Measurements from ENCODE around the gene STIP1. TPM values are rescaled to one million over a fixed set of nuclear protein-coding genes. Genes with fewer than 3 reads are reported as not detected.

STIP1 gene
- total RNA-seq, 1 experiment from 2014 or later: 338 TPM

DNA sequence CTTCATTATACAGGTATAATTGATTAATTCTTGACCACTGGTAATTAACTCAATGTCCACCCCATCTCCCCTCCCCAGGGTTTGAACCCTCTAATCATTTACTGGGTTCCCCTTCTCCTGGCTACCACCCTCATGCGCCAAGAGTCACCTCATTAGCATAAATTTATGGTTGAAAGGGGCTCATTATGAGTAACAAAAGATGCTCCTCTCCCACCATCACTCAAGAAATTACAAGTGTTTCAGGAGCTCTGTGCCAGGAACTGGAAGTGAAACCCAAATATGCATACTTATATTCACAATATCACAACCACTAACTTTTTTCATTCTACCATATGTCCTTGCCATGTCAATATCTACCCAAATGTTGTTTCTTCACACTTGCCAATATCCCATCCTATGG is 7.8 kb upstream of the STIP1 start:
- no peak overlapping the region for H2BK12ac ChIP-seq (ENCODE audit: insufficient read length, low read depth, low read length)
- no peaks in the 10 kb centered on the region for H3K79me1 ChIP-seq (ENCODE audit: insufficient read depth, low read depth, low read length, poor library complexity, severe bottlenecking)
- H3K9ac ChIP-seq (ENCODE audit: extremely low read depth, insufficient read length, low read length): no peak overlapping the region
- H4K8ac ChIP-seq (replicated peaks; ENCODE audit: insufficient read length, low read depth, low read length): no peak overlapping the region
- peaks cover 5% of the 10 kb centered on the region for H3K9me3 ChIP-seq (ENCODE audit: control insufficient read depth, low read depth, low read length)
- H3K4ac ChIP-seq (ENCODE audit: low read depth, low read length): no peak overlapping the region
- Mint-ChIP-seq H3K36me3 (ENCODE audit: insufficient read depth in 1 of 3, low read depth in 3 of 3) (peaks cover 26 to 33% (median 30%) of the 10 kb centered on the region in 3 experiments; a peak in 6 of 7 replicates), H3K4me3 (no peak overlapping the region), H3K4me1 (peaks cover 15 to 19% of the 10 kb centered on the region in 2 experiments), H3K9me3 (peaks cover 10 to 13% of the 10 kb centered on the region in 2 experiments), H3K27me3 (ENCODE audit: low read depth) (peaks cover 10% of the 10 kb centered on the region), H3K27ac (no peak overlapping the region)
- peaks cover 3% of the 10 kb centered on the region for H4K20me1 ChIP-seq (ENCODE audit: control insufficient read depth, insufficient read depth, insufficient read length)
- WGBS (ENCODE audit: extremely low coverage, insufficient read length, low lambda C conversion rate): no CpG with 5 or more reads among the region's 1 CpG
- no peak overlapping the region for H3K56ac ChIP-seq (ENCODE audit: insufficient read length, low read depth, low read length)
- H2AFZ ChIP-seq (ENCODE audit: low read length): no peak overlapping the region
- no peak for DNase-seq
- H3K27ac ChIP-seq (ENCODE audit: insufficient read length, low read depth, low read length): no peak overlapping the region
- no peak overlapping the region for H3T11ph ChIP-seq (ENCODE audit: low read length)
- H3K18ac ChIP-seq (ENCODE audit: insufficient read length, low read depth, low read length): no peak overlapping the region
- H3K23me2 ChIP-seq (ENCODE audit: insufficient read length, low read depth, low read length, poor library complexity, severe bottlenecking): no peaks in the 10 kb centered on the region
- peaks cover 4% of the 10 kb centered on the region; the same call in 1 of the 2 replicates for H3K4me1 ChIP-seq (ENCODE audit: insufficient read depth, low read length)
- no peaks in the 10 kb centered on the region for H3K79me2 ChIP-seq (ENCODE audit: insufficient read depth, low read length)
- H2BK15ac ChIP-seq (ENCODE audit: low read depth, low read length): no peak overlapping the region
- no peak overlapping the region for H3K14ac ChIP-seq (ENCODE audit: insufficient read depth, low read length)
- no peak overlapping the region for H3K4me2 ChIP-seq (ENCODE audit: insufficient read depth, insufficient read length, low read length)
- no peak overlapping the region for H4K5ac ChIP-seq (ENCODE audit: insufficient read length, low read depth, low read length)
- no peak overlapping the region for H2BK120ac ChIP-seq (ENCODE audit: low read depth, low read length, poor library complexity, severe bottlenecking)
- H2AK5ac ChIP-seq (ENCODE audit: insufficient read length, low read length): no peak overlapping the region
- no peak overlapping the region for H2BK20ac ChIP-seq (ENCODE audit: low read depth, low read length, poor library complexity, severe bottlenecking)
- H2BK5ac ChIP-seq (ENCODE audit: insufficient read length, low read length): no peak overlapping the region
- no peaks in the 10 kb centered on the region; the same call in 1 of the 2 replicates for H3K27me3 ChIP-seq (ENCODE audit: insufficient read depth, low read length)
- TF ChIP-seq CTCF (conservative IDR thresholded peaks at IDR 0.05): no peak
- H3K23ac ChIP-seq (ENCODE audit: insufficient read length, low read depth, low read length): no peak overlapping the region
- H4K91ac ChIP-seq (ENCODE audit: insufficient read length, low read depth, low read length): no peak overlapping the region

All from H9 (cell line).